ENCODE data around the gene SPATA22. TPM values are rescaled to one million over a fixed set of nuclear protein-coding genes. Genes with fewer than 3 reads are reported as not detected.

SPATA22 gene
- total and polyA plus RNA-seq, 2 of the 13 experiments (the other 11 are each of a cell fraction or from before 2014, with no cell fraction given): not detected

- TF ChIP-seq ZNF263 (CRISPR knock-in tag; IDR thresholded peaks at IDR 0.05) (no peak), MAFG (CRISPR knock-in tag; IDR thresholded peaks at IDR 0.05) (no peak), ZNF839 (CRISPR knock-in tag; IDR thresholded peaks at IDR 0.05; ENCODE audit: borderline replicate concordance) (no peak), DPF2 (CRISPR knock-in tag; IDR thresholded peaks at IDR 0.05; ENCODE audit: borderline replicate concordance, low read depth) (no peak), RORA (CRISPR knock-in tag; IDR thresholded peaks at IDR 0.05) (no peak)
- Histone ChIP-seq H3K4me2 (ENCODE audit: low read depth, low read length) (no peak overlapping the region), H3K9me3 (ENCODE audit: low read length) (no peaks in the 10 kb centered on the region), H3K4me1 (ENCODE audit: insufficient read depth, low read length) (no peaks in the 10 kb centered on the region), H3K79me2 (ENCODE audit: insufficient read depth, low read length) (no peaks in the 10 kb centered on the region), H3K27ac (ENCODE audit: extremely low read length, insufficient read depth, low read length) (no peak overlapping the region), H3K36me3 (replicated peaks in 1 of 2; ENCODE audit: control insufficient read depth in 1 of 2, insufficient read depth in 2 of 2, low read length in 2 of 2) (no peaks in the 10 kb centered on the region), H3K27me3 (ENCODE audit: control insufficient read depth in 1 of 2, insufficient read depth in 2 of 2, low read length in 2 of 2) (peaks cover 0 to 3% of the 10 kb centered on the region in 2 experiments; a peak in 1 of 5 replicates), H4K20me1 (ENCODE audit: insufficient read depth, low read length) (no peaks in the 10 kb centered on the region), H3K9ac (ENCODE audit: insufficient read depth, low read depth, low read length) (no peak overlapping the region), H3K4me3 (replicated peaks in 1 of 3; ENCODE audit: insufficient read depth in 1 of 3, low read depth in 2 of 3, low read length in 3 of 3) (no peak overlapping the region), H2AFZ (ENCODE audit: low read length) (no peak overlapping the region)
- ChIA-PET CTCF (ENCODE audit: low intra/inter-chr PET ratio, low total read pairs) (no interaction called here), POLR2A (no interaction called here)
- in situ Hi-C loops (cut with HindIII; ENCODE audit: extremely low pct_ligation_motif_present, low pct_unique_long_range_greater_than_20kb) (no loop called here), intact Hi-C loops (cut with micrococcal nuclease; ENCODE audit: unreplicated experiment) (no loop called here)
- FAIRE-seq: no peak
- 55% methylated on average over 3 of the region's 3 CpGs for WGBS (ENCODE audit: low lambda C conversion rate)
- BruUV-seq (replicated peaks): no TSS peak
- DNase-seq (ENCODE audit: low spot score): no peak
- ATAC-seq: no peak
Measured at GRCh38 chr17:3482852-3483251, 11.2 kb upstream of the SPATA22 start.

- no peak for TF ChIP-seq ZNF639 (CRISPR knock-in tag; conservative IDR thresholded peaks at IDR 0.05)
- no peak for ATAC-seq
- no peak overlapping the region for H3K27ac ChIP-seq (ENCODE audit: extremely low read length, insufficient read depth, low read length)
- WGBS (ENCODE audit: low lambda C conversion rate): 40% methylated on average over 3 of the region's 3 CpGs
- H3K27me3 ChIP-seq (ENCODE audit: control insufficient read depth in 1 of 2, insufficient read depth in 2 of 2, low read length in 2 of 2): peaks cover 0 to 3% of the 10 kb centered on the region in 2 experiments; a peak in 1 of 5 replicates
- intact Hi-C loops (cut with micrococcal nuclease; ENCODE audit: unreplicated experiment) (no loop called here), in situ Hi-C loops (cut with HindIII; ENCODE audit: extremely low pct_ligation_motif_present, low pct_unique_long_range_greater_than_20kb) (no loop called here)
- no peaks in the 10 kb centered on the region for H3K36me3 ChIP-seq (replicated peaks in 1 of 2; ENCODE audit: control insufficient read depth in 1 of 2, insufficient read depth in 2 of 2, low read length in 2 of 2)
- H2AFZ ChIP-seq (ENCODE audit: low read length): no peak overlapping the region
- DNase-seq (ENCODE audit: low spot score): no peak
- H3K4me1 ChIP-seq (ENCODE audit: insufficient read depth, low read length): peaks cover 15% of the 10 kb centered on the region
- no peak overlapping the region for H3K4me3 ChIP-seq (replicated peaks in 1 of 3; ENCODE audit: insufficient read depth in 1 of 3, low read depth in 2 of 3, low read length in 3 of 3)
- H3K9me3 ChIP-seq (ENCODE audit: low read length): no peaks in the 10 kb centered on the region
- no peak for FAIRE-seq
- no peak overlapping the region for H3K4me2 ChIP-seq (ENCODE audit: low read depth, low read length)
- H3K9ac ChIP-seq (ENCODE audit: insufficient read depth, low read depth, low read length): no peak overlapping the region
- BruUV-seq (replicated peaks): no TSS peak
- H4K20me1 ChIP-seq (ENCODE audit: insufficient read depth, low read length): no peaks in the 10 kb centered on the region
- no peaks in the 10 kb centered on the region for H3K79me2 ChIP-seq (ENCODE audit: insufficient read depth, low read length)
- ChIA-PET CTCF (ENCODE audit: low intra/inter-chr PET ratio, low total read pairs) (no interaction called here), POLR2A (no interaction called here)
Measured at GRCh38 chr17:3479988-3480387, 8.4 kb upstream of the SPATA22 start.

Measured in HepG2 (cell line).